ENCODE data around the gene NEDD4L.

DNA sequence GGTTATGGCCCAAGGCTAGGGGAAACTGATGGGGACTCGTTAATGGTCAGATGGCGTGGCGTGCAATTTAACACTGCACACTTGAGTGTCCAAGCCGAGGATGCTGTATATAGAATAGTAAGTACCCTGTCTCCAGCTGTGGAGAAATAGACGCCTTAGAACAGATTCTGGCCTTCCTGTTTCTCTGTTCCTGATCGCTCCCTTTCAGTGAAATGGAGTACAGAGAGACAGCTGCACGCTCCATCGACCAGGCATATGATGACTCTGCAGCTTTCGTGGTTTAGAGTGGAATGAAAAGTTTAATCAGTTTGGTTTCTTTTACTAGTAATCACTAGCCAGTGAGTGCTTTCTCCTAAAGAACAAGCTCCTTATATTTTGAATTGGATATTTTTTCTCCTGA, 213.4 kb downstream of the NEDD4L start:
- TF ChIP-seq, protein P1, sequence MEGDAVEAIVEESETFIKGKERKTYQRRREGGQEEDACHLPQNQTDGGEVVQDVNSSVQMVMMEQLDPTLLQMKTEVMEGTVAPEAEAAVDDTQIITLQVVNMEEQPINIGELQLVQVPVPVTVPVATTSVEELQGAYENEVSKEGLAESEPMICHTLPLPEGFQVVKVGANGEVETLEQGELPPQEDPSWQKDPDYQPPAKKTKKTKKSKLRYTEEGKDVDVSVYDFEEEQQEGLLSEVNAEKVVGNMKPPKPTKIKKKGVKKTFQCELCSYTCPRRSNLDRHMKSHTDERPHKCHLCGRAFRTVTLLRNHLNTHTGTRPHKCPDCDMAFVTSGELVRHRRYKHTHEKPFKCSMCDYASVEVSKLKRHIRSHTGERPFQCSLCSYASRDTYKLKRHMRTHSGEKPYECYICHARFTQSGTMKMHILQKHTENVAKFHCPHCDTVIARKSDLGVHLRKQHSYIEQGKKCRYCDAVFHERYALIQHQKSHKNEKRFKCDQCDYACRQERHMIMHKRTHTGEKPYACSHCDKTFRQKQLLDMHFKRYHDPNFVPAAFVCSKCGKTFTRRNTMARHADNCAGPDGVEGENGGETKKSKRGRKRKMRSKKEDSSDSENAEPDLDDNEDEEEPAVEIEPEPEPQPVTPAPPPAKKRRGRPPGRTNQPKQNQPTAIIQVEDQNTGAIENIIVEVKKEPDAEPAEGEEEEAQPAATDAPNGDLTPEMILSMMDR (optimal IDR thresholded peaks at IDR 0.05 in 1 of 3, IDR thresholded peaks at IDR 0.05 in 1 of 3, conservative IDR thresholded peaks at IDR 0.05 in 1 of 3; ENCODE audit: extremely low read depth in 1 of 3, insufficient read depth in 2 of 3, low read length in 3 of 3) = no peak
- no peak for TF ChIP-seq EZH2 (IDR thresholded peaks at IDR 0.05; ENCODE audit: low read length)

Data from keratinocyte (primary cell).